ENCODE data around the gene RARS2. TPM values are rescaled to one million over a fixed set of nuclear protein-coding genes. Genes with fewer than 3 reads are reported as not detected.

Gene RARS2
- total and polyA plus RNA-seq, 9 of the 15 experiments (the other 6 are each of a cell fraction or from before 2014, with no cell fraction given), result 30.0 to 92.7 (median 43.4) TPM

GRCh38 chr6:87514831-87515230, 75.0 kb downstream of the RARS2 start:
- Histone ChIP-seq H4K20me1 (replicated peaks; ENCODE audit: control insufficient read depth, insufficient read depth, low read length) (no peaks in the 10 kb centered on the region), H3K4me3 (no peak overlapping the region), H3K4me1 (replicated peaks in 1 of 2; ENCODE audit: control insufficient read depth in 2 of 2, insufficient read depth in 2 of 2, low read length in 2 of 2) (no peaks in the 10 kb centered on the region), H3K36me3 (ENCODE audit: control insufficient read depth, insufficient read depth, low read length) (peaks cover 87% of the 10 kb centered on the region; the same call in 2 of the 3 replicates), H3K9ac (ENCODE audit: insufficient read depth in 1 of 2, low read depth in 2 of 2, low read length in 2 of 2) (no peak overlapping the region), H3K79me2 (ENCODE audit: control insufficient read depth, insufficient read depth, low read length) (no peaks in the 10 kb centered on the region), H3K27me3 (ENCODE audit: control insufficient read depth in 2 of 2, insufficient read depth in 2 of 2, low read length in 2 of 2) (no peaks in the 10 kb centered on the region), H3K9me1 (ENCODE audit: control insufficient read depth, insufficient read depth, low read length) (no peaks in the 10 kb centered on the region), H2AFZ (ENCODE audit: low read depth, low read length) (no peak overlapping the region), H3K9me3 (replicated peaks; ENCODE audit: control insufficient read depth, insufficient read depth, low read depth, low read length) (no peaks in the 10 kb centered on the region), H3K4me2 (ENCODE audit: insufficient read depth, low read length) (no peak overlapping the region), H3K27ac (ENCODE audit: extremely low read depth, low read depth, low read length) (no peak overlapping the region)
- TF ChIP-seq NFRKB (IDR thresholded peaks at IDR 0.05; ENCODE audit: low read depth) (no peak), ZNF785 (CRISPR knock-in tag; IDR thresholded peaks at IDR 0.05) (no peak), HNRNPK (IDR thresholded peaks at IDR 0.05; ENCODE audit: low read depth, low read length, poor library complexity, severe bottlenecking) (no peak), POLR2H (tag; IDR thresholded peaks at IDR 0.05; ENCODE audit: low read depth) (0 out of 2 replicates have a peak, but pooled peaks have one; percentile 2)
- in situ Hi-C loops (cut with MboI) (no loop called here), intact Hi-C loops (cut with micrococcal nuclease) (no loop called here)
- POLR2A ChIA-PET, result interaction anchor here (0.6 to 1.6 kb wide), 5 partner anchors 10 to 58 kb away, joined by 3 to 5 read pairs (median 5); no protein-coding TSS in a partner anchor
- CTCF ChIA-PET (ENCODE audit: low intra/inter-chr PET ratio), result no interaction called here
- FAIRE-seq (no peak), ATAC-seq (no peak), DNase-seq (ENCODE audit: extremely low read depth in 1 of 4, low spot score in 3 of 4) (no peak)
- BruUV-seq (replicated peaks), result no TSS peak
- WGBS (ENCODE audit: insufficient coverage, low coverage, missing lambda C conversion rate), result 88% methylated on average over 2 of the region's 2 CpGs

- Histone ChIP-seq H2AFZ (ENCODE audit: low read depth, low read length) (no peak overlapping the region), H4K20me1 (replicated peaks; ENCODE audit: control insufficient read depth, insufficient read depth, low read length) (no peaks in the 10 kb centered on the region), H3K4me3 (no peak overlapping the region), H3K4me1 (replicated peaks in 1 of 2; ENCODE audit: control insufficient read depth in 2 of 2, insufficient read depth in 2 of 2, low read length in 2 of 2) (no peaks in the 10 kb centered on the region), H3K9ac (ENCODE audit: insufficient read depth in 1 of 2, low read depth in 2 of 2, low read length in 2 of 2) (no peak overlapping the region), H3K9me1 (ENCODE audit: control insufficient read depth, insufficient read depth, low read length) (no peaks in the 10 kb centered on the region), H3K79me2 (ENCODE audit: control insufficient read depth, insufficient read depth, low read length) (no peaks in the 10 kb centered on the region), H3K27ac (ENCODE audit: extremely low read depth, low read depth, low read length) (no peak overlapping the region), H3K27me3 (ENCODE audit: control insufficient read depth in 2 of 2, insufficient read depth in 2 of 2, low read length in 2 of 2) (no peaks in the 10 kb centered on the region), H3K9me3 (replicated peaks; ENCODE audit: control insufficient read depth, insufficient read depth, low read depth, low read length) (no peaks in the 10 kb centered on the region), H3K4me2 (ENCODE audit: insufficient read depth, low read length) (no peak overlapping the region), H3K36me3 (ENCODE audit: control insufficient read depth, insufficient read depth, low read length) (peaks cover 54% of the 10 kb centered on the region; the same call in 2 of the 3 replicates)
- FAIRE-seq, result no peak
- TF ChIP-seq MYNN (IDR thresholded peaks at IDR 0.05), result no peak
- TF ChIP-seq MYNN (CRISPR knock-in tag; IDR thresholded peaks at IDR 0.05), result no peak
- TF ChIP-seq HOMEZ (CRISPR knock-in tag; IDR thresholded peaks at IDR 0.05), result no peak
- TF ChIP-seq ZNF311 (CRISPR knock-in tag; IDR thresholded peaks at IDR 0.05), result no peak
- no peak for ATAC-seq
- intact Hi-C loops (cut with micrococcal nuclease) (no loop called here), in situ Hi-C loops (cut with MboI) (no loop called here)
- ChIA-PET CTCF (ENCODE audit: low intra/inter-chr PET ratio) (no interaction called here), POLR2A (interaction anchor here (0.6 to 1.6 kb wide), 3 partner anchors 9 to 1924 kb away, joined by 4 to 5 read pairs (median 5); no protein-coding TSS in a partner anchor)
- BruUV-seq (replicated peaks), result no TSS peak
- DNase-seq (ENCODE audit: extremely low read depth in 1 of 4, low spot score in 3 of 4), result no peak
- WGBS (ENCODE audit: insufficient coverage, low coverage, missing lambda C conversion rate), result 87% methylated on average over 1 of the region's 1 CpG
Observed at GRCh38 chr6:87504441-87504840, 85.3 kb downstream of the RARS2 start.

Measured in K562 (cell line).